ENCODE measurements around the gene LILRA2. TPM values are rescaled to one million over a fixed set of nuclear protein-coding genes. Genes with fewer than 3 reads are reported as not detected.
"Not testable (repeated sequence)": the region's sequence is repeated elsewhere in the genome, so short reads cannot be mapped to it uniquely, and the experiment has no call there.

The LILRA2 gene
- total and polyA plus RNA-seq, 3 donors from 2014 or later, result 0.47 to 2.6 (median 0.87) TPM

- Histone ChIP-seq H3K9me3 (no peaks in the 10 kb centered on the region), H3K36me3 (ENCODE audit: low read depth, missing control alignments) (no peaks in the 10 kb centered on the region), H3K4me1 (no peaks in the 10 kb centered on the region), H3K27ac (no peak overlapping the region), H3K4me3 (no peak overlapping the region), H3K27me3 (no peaks in the 10 kb centered on the region)
- intact Hi-C loops (cut with DNase I; ENCODE audit: low total_unique reads), result no loop called here
- 94 to 95% methylated on average over 1 of the region's 1 CpG for WGBS, 2 donors
- no peak for DNase-seq
- TF ChIP-seq, protein P1, sequence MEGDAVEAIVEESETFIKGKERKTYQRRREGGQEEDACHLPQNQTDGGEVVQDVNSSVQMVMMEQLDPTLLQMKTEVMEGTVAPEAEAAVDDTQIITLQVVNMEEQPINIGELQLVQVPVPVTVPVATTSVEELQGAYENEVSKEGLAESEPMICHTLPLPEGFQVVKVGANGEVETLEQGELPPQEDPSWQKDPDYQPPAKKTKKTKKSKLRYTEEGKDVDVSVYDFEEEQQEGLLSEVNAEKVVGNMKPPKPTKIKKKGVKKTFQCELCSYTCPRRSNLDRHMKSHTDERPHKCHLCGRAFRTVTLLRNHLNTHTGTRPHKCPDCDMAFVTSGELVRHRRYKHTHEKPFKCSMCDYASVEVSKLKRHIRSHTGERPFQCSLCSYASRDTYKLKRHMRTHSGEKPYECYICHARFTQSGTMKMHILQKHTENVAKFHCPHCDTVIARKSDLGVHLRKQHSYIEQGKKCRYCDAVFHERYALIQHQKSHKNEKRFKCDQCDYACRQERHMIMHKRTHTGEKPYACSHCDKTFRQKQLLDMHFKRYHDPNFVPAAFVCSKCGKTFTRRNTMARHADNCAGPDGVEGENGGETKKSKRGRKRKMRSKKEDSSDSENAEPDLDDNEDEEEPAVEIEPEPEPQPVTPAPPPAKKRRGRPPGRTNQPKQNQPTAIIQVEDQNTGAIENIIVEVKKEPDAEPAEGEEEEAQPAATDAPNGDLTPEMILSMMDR (IDR thresholded peaks at IDR 0.05), result no peak
- TF ChIP-seq POLR2A (IDR thresholded peaks at IDR 0.05), result no peak
These were observed 41.1 kb downstream of the LILRA2 start for GRCh38 chr19:54614726-54615125.

DNA sequence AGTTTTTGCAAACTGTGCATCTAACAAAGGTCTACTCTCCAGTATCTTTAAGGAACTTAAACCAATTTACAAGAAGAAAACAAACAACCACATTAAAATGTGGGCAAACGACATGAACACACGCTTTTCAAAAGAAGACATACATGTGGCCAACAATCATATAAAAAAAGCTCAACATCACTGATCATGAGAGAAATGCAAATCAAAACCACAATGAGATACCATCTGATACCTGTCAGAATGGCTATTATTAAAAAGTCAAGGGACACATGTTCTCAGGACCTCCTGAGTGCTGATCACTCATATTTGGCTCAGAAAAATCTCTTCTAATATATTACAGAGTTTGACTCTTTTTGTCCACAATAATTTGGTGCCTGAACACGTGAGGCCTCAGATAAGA, 42.5 kb downstream of the LILRA2 start:
- Histone ChIP-seq H3K27me3 (no peaks in the 10 kb centered on the region), H3K36me3 (ENCODE audit: low read depth, missing control alignments) (no peaks in the 10 kb centered on the region), H3K27ac (no peak overlapping the region), H3K9me3 (no peaks in the 10 kb centered on the region), H3K4me1 (no peaks in the 10 kb centered on the region), H3K4me3 (no peak overlapping the region)
- TF ChIP-seq, protein P1 (IDR thresholded peaks at IDR 0.05), result no peak
- no peak for TF ChIP-seq POLR2A (IDR thresholded peaks at IDR 0.05)
- intact Hi-C loops (cut with DNase I; ENCODE audit: low total_unique reads), result no loop called here
- no peak for DNase-seq
- WGBS, 2 donors, result 65 to 85% methylated on average over 3 of the region's 3 CpGs

GRCh38 chr19:54616821-54617560, 43.4 kb downstream of the LILRA2 start:
- TF ChIP-seq, protein P1 (IDR thresholded peaks at IDR 0.05), result no peak
- no peak for TF ChIP-seq POLR2A (IDR thresholded peaks at IDR 0.05)
- no peak for DNase-seq
- no peaks in the 10 kb centered on the region for H3K36me3 ChIP-seq (ENCODE audit: low read depth, missing control alignments)
- H3K4me1 ChIP-seq, result no peaks in the 10 kb centered on the region
- H3K9me3 ChIP-seq, result no peaks in the 10 kb centered on the region
- H3K4me3 ChIP-seq, result no peak overlapping the region
- H3K27ac ChIP-seq, result no peak overlapping the region
- no peaks in the 10 kb centered on the region for H3K27me3 ChIP-seq
- WGBS, 2 donors, result 57 to 62% methylated on average over 5 of the region's 5 CpGs
- intact Hi-C loops (cut with DNase I; ENCODE audit: low total_unique reads), result no loop called here

DNA sequence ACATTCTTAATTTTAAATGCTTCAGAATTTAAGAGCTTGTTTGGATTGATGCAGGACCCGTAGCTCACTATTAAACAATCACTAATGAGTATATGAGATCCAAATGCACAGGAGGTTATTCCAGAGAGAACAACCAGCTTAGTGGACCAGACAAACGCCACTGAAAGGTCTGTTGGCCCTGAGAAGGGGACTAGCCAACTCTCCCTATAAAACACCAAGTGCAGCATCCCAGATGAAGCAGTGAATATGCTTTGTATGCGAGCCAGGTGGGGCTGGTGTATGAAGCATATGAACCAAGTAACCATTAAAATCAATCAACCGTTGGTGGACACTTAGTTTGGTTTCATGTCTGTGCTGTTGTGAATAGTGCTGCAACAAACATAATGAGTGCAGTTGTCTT, 46.9 kb downstream of the LILRA2 start:
- no peak for DNase-seq
- no peaks in the 10 kb centered on the region for H3K27me3 ChIP-seq
- H3K27ac ChIP-seq, result no peak overlapping the region
- 88 to 90% methylated on average over 4 of the region's 4 CpGs for WGBS, 2 donors
- H3K36me3 ChIP-seq (ENCODE audit: low read depth, missing control alignments), result no peaks in the 10 kb centered on the region
- no peak overlapping the region for H3K4me3 ChIP-seq
- no peaks in the 10 kb centered on the region for H3K9me3 ChIP-seq
- H3K4me1 ChIP-seq, result no peaks in the 10 kb centered on the region
- intact Hi-C loops (cut with DNase I; ENCODE audit: low total_unique reads), result no loop called here
- no peak for TF ChIP-seq POLR2A (IDR thresholded peaks at IDR 0.05)
- TF ChIP-seq, protein P1 (IDR thresholded peaks at IDR 0.05), result no peak

DNA sequence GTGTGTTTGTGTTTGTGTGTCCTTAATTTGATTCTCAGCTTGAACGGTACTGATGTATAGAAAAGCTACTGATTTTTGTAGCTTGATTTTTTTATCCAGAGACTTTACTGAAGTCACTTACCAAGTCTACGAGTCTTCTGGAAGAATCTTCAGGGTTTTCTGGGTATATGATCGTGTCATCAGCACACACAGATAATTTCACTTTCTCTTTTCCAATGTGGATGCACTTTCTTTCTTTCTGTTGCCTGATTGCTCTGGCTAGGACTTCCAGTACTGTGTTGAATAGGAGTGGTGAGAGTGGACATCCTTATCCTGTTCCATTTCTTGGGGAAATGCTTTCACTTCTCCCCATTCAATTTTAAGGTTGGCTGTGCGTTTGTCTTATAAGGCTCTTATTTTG, 48.8 kb downstream of the LILRA2 start:
- H3K27me3 ChIP-seq, result no peaks in the 10 kb centered on the region
- DNase-seq, result no peak
- no peak overlapping the region for H3K4me3 ChIP-seq
- no peaks in the 10 kb centered on the region for H3K4me1 ChIP-seq
- H3K9me3 ChIP-seq, result no peaks in the 10 kb centered on the region
- H3K36me3 ChIP-seq (ENCODE audit: low read depth, missing control alignments), result no peaks in the 10 kb centered on the region
- 67 to 80% methylated on average over 4 of the region's 4 CpGs for WGBS, 2 donors
- no peak overlapping the region for H3K27ac ChIP-seq
- TF ChIP-seq, protein P1 (IDR thresholded peaks at IDR 0.05), result no peak
- no peak for TF ChIP-seq POLR2A (IDR thresholded peaks at IDR 0.05)
- intact Hi-C loops (cut with DNase I; ENCODE audit: low total_unique reads), result no loop called here

DNA sequence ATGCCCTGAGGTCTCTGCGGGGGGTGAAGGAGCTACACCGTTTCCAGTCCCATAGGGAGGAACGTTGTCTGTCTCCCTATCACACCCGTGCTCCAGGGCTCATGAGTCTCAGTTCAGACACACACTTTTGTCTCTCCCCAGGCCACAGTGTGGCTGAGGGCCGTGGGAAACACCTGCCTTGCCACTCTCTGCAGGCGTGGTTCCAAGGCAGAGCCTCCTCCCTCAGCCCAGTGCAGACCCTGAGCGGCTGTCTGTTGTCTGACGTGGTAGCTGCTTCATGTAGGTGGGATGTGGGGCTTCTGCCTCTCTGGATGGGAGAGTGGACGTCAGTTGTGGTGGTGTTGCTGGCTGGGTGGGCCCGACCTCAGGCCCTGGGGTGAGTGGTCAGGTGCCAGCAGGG, 50.6 kb downstream of the LILRA2 start:
- 91 to 94% methylated on average over 3 to 9 of the region's 10 CpGs for WGBS, 2 donors
- H3K4me3 ChIP-seq; H3K36me3 ChIP-seq (ENCODE audit: low read depth, missing control alignments); DNase-seq; intact Hi-C loops (cut with DNase I; ENCODE audit: low total_unique reads); H3K27ac ChIP-seq; H3K4me1 ChIP-seq; H3K9me3 ChIP-seq; H3K27me3 ChIP-seq: not testable (repeated sequence)

GRCh38 chr19:54624934-54625730, 51.5 kb downstream of the LILRA2 start:
- H3K4me3 ChIP-seq; H3K36me3 ChIP-seq (ENCODE audit: low read depth, missing control alignments); H3K27ac ChIP-seq; DNase-seq; H3K4me1 ChIP-seq; H3K9me3 ChIP-seq; intact Hi-C loops (cut with DNase I; ENCODE audit: low total_unique reads); H3K27me3 ChIP-seq: not testable (repeated sequence)
- WGBS, 2 donors, result 72 to 86% methylated on average over 7 to 8 of the region's 15 CpGs
